ENCODE results near the gene SHQ1. TPM values are rescaled to one million over a fixed set of nuclear protein-coding genes. Genes with fewer than 3 reads are reported as not detected.

Gene SHQ1
- total and polyA plus RNA-seq, 2 of the 4 experiments (the other 2 are of a cell fraction), result 10.4 to 19.4 TPM

GRCh38 chr3:72768006-72768441 is 80.2 kb downstream of the SHQ1 start:
- Histone ChIP-seq H3K9ac (ENCODE audit: low read depth, low read length) (no peak overlapping the region), H2BK120ac (ENCODE audit: low read depth, low read length) (no peak overlapping the region), H3K14ac (replicated peaks; ENCODE audit: low read depth, low read length) (no peak overlapping the region), H3K9me3 (ENCODE audit: control insufficient read depth, insufficient read depth, low read length) (no peaks in the 10 kb centered on the region), H3K4me1 (ENCODE audit: control insufficient read depth, insufficient read depth, low read length) (no peaks in the 10 kb centered on the region), H2BK5ac (ENCODE audit: low read depth, low read length, poor library complexity, severe bottlenecking) (no peak overlapping the region), H3K18ac (ENCODE audit: low read depth, low read length) (no peak overlapping the region), H3K27ac (ENCODE audit: insufficient read depth, low read length) (no peak overlapping the region), H2AFZ (replicated peaks; ENCODE audit: low read length, poor library complexity) (no peak overlapping the region), H3K56ac (ENCODE audit: extremely low read depth, insufficient read depth, low read length) (no peak overlapping the region), H4K8ac (ENCODE audit: low read depth in 2 of 2, low read length in 2 of 2) (no peak overlapping the region), H3K4me3 (ENCODE audit: insufficient read depth, low read depth, low read length) (no peak overlapping the region), H2AK5ac (ENCODE audit: low read depth, low read length) (no peak overlapping the region), H3K4ac (ENCODE audit: low read depth, low read length) (no peak overlapping the region), H3K79me1 (ENCODE audit: low read depth in 1 of 2, low read length in 2 of 2) (no peaks in the 10 kb centered on the region; a peak in 1 of 4 replicates), H4K5ac (ENCODE audit: low read depth, low read length) (no peak overlapping the region), H2AK9ac (replicated peaks; ENCODE audit: low read depth, low read length, poor library complexity) (no peak overlapping the region), H3K23ac (ENCODE audit: low read depth, low read length) (no peak overlapping the region), H2BK15ac (ENCODE audit: low read depth, low read length) (no peak overlapping the region), H3K36me3 (ENCODE audit: control insufficient read depth, insufficient read depth, low read length) (peaks cover 2% of the 10 kb centered on the region; the same call in 1 of the 2 replicates), H2BK20ac (ENCODE audit: low read depth, low read length) (no peak overlapping the region), H4K20me1 (ENCODE audit: insufficient read depth, low read length) (no peaks in the 10 kb centered on the region), H4K91ac (ENCODE audit: insufficient read depth, low read depth, low read length) (no peak overlapping the region), H3K4me2 (ENCODE audit: low read depth, low read length) (no peak overlapping the region), H3K27me3 (ENCODE audit: control insufficient read depth, insufficient read depth, low read length) (no peaks in the 10 kb centered on the region), H3K9me1 (ENCODE audit: insufficient read depth, low read length) (no peaks in the 10 kb centered on the region; the same call in 1 of the 2 replicates)
- dilution Hi-C loops (cut with HindIII; ENCODE audit: low sequenced_read_pairs, unreplicated experiment) (no loop called here), in situ Hi-C loops (cut with MboI; ENCODE audit: low sequenced_read_pairs) (no loop called here), intact Hi-C loops (cut with micrococcal nuclease) (loop anchor here (10.0 kb wide), 1 partner anchor 467 kb away; no protein-coding TSS in a partner anchor)
- ChIA-PET POLR2A (ENCODE audit: unreplicated experiment) (interaction anchor here (0.6 kb wide), 1 partner anchor 39 kb away, joined by 3 read pairs; no protein-coding TSS in a partner anchor), CTCF (no interaction called here)
- no TSS peak for BruUV-seq (replicated peaks)
- no peak for DNase-seq
- WGBS, 2 experiments (ENCODE audit: extremely low coverage in 2 of 2, insufficient read length in 1 of 2), result no CpG with 5 or more reads among the region's 5 CpGs
- no peak for TF ChIP-seq POLR2A (IDR thresholded peaks at IDR 0.05; ENCODE audit: low read depth, low read length)
- no peak for TF ChIP-seq CHD1 (IDR thresholded peaks at IDR 0.05; ENCODE audit: low read depth, low read length)
- no peak for TF ChIP-seq MAZ (IDR thresholded peaks at IDR 0.05; ENCODE audit: borderline replicate concordance, low read depth, low read length)
- TF ChIP-seq RAD21 (IDR thresholded peaks at IDR 0.05; ENCODE audit: low read length), result no peak
- TF ChIP-seq NFE2L2 (IDR thresholded peaks at IDR 0.05; ENCODE audit: low read depth, low read length), result no peak
- no peak for TF ChIP-seq MXI1 (IDR thresholded peaks at IDR 0.05; ENCODE audit: borderline replicate concordance, low read depth, low read length)
- no peak for TF ChIP-seq MAFK (IDR thresholded peaks at IDR 0.05; ENCODE audit: low read depth, low read length)
- TF ChIP-seq RCOR1 (IDR thresholded peaks at IDR 0.05; ENCODE audit: insufficient replicate concordance, low read length), result no peak
- no peak for TF ChIP-seq ELK1 (IDR thresholded peaks at IDR 0.05; ENCODE audit: borderline replicate concordance, low read depth, low read length)
- TF ChIP-seq SMC3 (IDR thresholded peaks at IDR 0.05; ENCODE audit: low read depth, low read length), result no peak
- no peak for TF ChIP-seq FOS (IDR thresholded peaks at IDR 0.05; ENCODE audit: low read depth, low read length)
- no peak for TF ChIP-seq RFX5 (IDR thresholded peaks at IDR 0.05; ENCODE audit: low read depth, low read length)
- TF ChIP-seq CEBPB (IDR thresholded peaks at IDR 0.05; ENCODE audit: low read depth, low read length), result no peak
- TF ChIP-seq CTCF (conservative IDR thresholded peaks at IDR 0.05; ENCODE audit: low read depth, low read length), result no peak
- TF ChIP-seq, protein P1, sequence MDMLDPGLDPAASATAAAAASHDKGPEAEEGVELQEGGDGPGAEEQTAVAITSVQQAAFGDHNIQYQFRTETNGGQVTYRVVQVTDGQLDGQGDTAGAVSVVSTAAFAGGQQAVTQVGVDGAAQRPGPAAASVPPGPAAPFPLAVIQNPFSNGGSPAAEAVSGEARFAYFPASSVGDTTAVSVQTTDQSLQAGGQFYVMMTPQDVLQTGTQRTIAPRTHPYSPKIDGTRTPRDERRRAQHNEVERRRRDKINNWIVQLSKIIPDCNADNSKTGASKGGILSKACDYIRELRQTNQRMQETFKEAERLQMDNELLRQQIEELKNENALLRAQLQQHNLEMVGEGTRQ (IDR thresholded peaks at IDR 0.05; ENCODE audit: low read depth, low read length), result no peak
- TF ChIP-seq BHLHE40 (IDR thresholded peaks at IDR 0.05; ENCODE audit: low read depth, low read length), result no peak
- no peak; the same call in 1 of the 2 replicates for ATAC-seq (ENCODE audit: low read depth)
